Stimulated activated CD4-positive, alpha-beta T cell treated with anti-CD3 and anti-CD28 coated beads, Interleukin-12 subunit alpha, Interleukin-12 subunit beta, amount 100 ng/mL, for 48 hours (primary cell): Measurements from ENCODE around the gene ZXDC.

Experiments
- DNase-seq, 3 donors: peaks; one replicate each; pipeline ENCODE4 v3.0.0-alpha.2; 2020; ENCODE audit warnings: low read depth in 2 of 3, low spot score in 1 of 3

ZXDC gene

DNA sequence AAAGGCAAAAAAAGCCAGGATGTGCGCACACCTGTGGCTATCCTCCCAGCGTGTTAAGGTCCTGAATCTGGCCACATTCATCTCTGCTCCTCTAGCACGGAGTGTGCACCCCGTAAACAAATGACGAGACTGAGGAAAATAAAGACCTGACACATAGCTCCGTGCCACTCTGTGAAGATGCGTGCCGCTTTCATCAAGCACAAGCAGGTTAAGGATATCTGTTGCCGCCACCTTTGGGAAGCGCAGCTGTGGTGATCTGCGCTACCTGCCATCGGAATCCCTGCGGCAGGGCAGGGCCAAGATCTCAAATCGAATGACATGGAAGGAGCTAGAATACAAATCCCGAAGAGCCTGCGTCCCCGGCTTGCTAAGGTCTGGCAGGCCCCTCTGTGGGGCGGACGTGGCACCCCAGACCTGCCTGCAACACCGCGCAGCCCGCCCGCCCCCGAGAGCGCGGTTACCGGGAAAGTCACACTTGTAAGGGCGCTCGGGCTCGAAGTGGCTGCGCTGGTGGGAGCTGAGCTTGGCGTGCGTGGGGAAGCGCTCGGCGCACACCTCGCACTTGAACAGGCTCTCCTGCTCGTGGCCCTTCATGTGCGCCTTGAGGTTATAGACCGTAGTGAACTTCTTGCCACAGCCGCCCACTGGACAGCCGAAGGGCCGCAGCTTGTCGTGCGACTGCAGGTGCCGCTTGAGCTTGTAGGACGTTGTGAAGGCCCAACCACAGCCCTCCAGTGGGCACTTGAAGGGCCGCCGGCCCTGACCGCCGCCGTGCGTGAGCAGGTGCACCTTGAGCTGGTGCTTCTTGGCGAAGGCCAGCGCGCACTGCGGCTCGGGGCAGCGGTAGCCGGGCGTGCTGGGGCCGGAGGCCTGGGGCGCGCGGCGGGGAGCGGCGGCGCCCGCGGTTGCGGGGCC lies 936 bp downstream of the ZXDC start:
- peak; percentile 5 to 23 (median 15) for DNase-seq

DNA sequence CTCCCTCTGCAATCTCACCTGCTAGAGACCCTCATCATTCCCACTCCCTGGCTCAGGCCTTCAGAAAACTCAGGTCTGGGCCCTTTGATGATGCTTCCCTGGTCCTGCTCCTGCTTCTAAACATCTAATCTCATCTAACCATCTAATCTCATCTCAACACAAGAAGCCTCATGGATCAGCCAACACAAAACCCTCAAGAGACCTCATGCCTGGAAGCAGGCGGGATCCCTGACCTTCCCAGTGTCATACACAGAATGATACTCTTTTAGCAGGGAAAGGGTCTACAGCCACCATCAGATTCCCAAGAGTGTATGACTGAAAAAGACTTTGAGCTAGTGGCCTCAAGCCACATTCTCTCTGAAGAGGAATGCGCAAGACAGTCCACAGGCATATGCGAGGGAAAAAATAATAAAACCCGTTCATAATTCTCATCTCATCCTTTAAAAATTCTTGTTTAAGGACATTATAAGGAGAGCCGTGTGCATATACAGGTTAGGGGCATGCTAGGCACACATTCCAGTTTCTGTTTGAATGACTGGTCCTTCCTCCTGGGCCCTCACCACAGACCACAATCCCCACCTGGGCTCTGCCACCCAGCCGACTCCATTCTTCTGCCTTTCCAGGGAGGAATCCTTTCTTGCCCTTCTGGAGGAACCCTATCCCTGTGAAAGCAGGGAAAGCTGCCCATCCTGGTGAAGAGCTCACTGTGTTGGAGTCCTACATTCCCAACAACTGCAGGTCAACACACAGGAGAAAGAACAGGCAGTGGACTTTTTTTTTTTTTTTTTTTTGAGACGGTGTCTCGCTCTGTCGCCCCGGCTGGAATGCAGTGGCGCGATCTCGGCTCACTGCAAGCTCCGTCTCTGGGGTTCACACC lies 2.2 kb downstream of the ZXDC start:
- DNase-seq, result no peak

- DNase-seq, result no peak
Observed at GRCh38 chr3:126472277-126473006, 3.2 kb downstream of the ZXDC start.

DNA sequence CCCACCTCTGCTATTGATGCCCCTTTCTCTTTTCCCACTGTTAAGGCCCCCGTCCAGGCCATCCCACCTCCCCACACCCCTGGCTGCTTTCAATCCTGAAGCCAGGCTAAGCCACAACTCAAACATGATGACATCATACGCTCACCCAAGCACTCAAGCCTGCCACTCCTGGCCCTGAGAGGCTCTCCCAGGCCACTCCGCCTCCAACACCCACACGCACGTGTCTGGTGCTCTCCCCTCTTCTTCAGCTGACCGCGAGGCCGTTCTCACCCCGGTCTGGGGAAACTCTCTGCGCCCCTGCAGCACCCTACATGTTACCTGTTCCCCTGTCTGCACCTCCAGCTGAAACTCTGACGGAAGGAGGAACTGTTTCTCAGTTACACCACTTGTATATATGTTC lies 6.2 kb downstream of the ZXDC start:
- no peak for DNase-seq

GRCh38 chr3:126468028-126468891 lies 7.4 kb downstream of the ZXDC start:
- DNase-seq, result no peak

DNA sequence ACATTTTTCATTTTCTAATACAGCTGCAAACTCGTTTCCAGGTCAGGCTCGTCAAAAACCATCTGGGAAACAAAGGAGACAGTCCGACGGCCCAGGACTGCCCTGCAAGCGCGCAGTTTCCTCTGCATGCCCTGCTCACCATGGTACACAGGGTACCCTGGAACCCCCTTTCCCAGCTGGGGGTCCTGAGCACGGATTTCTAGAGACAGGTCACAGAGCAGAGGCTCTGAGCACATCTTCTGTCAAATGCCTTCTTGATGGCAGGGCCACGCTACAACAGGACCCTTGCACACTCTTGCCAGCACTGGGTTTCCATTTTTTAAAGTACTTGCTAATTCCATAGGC lies 8.1 kb downstream of the ZXDC start:
- DNase-seq, result no peak

DNA sequence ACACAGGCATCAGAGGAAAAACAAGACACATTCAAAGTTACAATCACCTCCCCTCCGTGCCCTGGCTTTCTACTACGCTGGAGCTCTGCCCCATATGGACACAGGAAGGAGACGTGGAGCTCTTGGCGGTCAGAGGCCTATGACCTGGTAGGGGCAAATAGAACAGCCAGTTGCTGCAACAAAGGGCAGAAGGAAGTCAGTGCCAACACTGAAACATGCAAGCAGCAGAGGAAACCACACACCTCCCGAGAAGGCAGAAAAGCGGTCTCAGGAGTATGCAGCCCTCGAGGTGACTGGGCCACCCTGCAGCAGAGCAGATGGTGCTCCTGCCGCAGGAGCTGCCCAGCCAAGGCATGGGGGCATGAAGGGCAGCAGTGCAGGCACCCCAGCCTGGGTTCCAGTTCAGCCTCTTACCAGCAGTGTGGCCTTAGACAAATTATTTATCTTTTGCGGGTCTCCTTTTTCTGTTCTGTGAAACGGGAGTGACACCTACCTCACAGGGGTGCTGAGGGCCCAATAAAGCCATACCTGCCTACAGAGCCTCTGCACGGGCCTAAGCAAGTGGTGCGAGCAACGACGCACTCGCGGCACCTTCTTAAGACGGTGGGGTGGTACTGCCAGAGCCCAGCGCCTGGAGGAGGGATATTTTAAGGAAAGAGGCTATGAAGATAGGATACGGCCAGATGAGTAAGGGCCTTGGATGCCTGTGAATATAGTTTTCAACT lies 8.6 kb downstream of the ZXDC start:
- DNase-seq, result no peak

GRCh38 chr3:126465928-126466544 lies 9.7 kb downstream of the ZXDC start:
- DNase-seq, result no peak

DNA sequence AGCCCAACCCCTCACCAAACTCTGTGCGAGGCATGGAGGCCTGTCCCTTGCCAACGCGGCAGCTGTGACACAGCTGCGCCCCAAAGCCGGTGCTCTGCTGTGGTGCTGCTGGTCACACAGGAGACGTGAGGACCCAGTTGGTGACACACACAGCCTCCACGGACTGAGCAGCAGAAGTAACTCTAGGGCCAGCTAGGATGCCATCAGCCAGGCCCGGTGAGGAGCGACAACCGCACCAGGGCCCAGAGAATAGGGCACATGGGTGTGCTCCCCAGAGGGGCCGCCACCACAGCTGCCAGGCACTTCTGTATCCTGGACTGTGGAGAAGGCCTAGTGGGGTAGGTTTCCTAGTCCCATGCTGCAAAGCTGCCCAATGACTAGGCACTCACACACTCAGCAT lies 10.7 kb downstream of the ZXDC start:
- no peak for DNase-seq

- no peak for DNase-seq
Observed at GRCh38 chr3:126464494-126464893, 11.2 kb downstream of the ZXDC start.

DNA sequence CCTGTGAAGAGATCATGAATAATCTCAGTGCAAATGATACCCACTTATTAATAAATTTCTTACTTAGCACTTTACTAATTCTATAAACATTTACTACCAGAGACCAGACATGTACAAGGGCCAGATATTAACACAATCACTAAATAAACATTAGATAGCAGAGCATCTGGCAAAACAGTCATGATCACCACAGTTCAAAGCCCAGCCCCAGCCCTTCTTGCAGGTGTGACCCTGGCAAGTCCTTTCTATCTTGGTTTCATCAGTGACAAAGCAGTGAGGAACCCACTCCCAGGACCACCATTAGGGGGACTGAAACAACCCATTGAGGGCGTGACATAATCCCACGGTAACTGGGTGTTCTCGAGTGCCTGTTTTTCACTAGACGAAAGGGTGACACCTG lies 11.6 kb downstream of the ZXDC start:
- no peak for DNase-seq

DNA sequence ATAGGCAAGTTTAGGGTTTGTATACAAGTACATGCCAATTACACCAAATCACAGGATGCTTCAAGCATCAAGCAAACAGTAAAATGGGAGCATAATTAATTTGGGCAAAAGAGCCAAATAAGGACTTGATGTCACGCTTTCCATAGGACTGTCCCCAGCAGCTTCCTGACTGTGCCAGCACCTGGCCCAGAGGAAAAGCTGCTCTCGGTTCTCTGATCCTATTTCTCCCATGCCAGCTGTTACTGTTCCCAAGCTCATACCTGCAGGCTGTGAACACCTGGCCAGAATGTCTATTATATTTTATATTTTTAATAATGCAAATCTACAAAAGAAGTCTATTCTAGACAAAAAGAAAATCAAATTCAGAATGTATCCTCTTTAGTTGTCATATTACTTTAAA lies 12.2 kb downstream of the ZXDC start:
- DNase-seq, result no peak

- no peak for DNase-seq
Observed at GRCh38 chr3:126461450-126462070, 14.1 kb downstream of the ZXDC start.

GRCh38 chr3:126460381-126460780 lies 15.3 kb downstream of the ZXDC start:
- no peak for DNase-seq

DNA sequence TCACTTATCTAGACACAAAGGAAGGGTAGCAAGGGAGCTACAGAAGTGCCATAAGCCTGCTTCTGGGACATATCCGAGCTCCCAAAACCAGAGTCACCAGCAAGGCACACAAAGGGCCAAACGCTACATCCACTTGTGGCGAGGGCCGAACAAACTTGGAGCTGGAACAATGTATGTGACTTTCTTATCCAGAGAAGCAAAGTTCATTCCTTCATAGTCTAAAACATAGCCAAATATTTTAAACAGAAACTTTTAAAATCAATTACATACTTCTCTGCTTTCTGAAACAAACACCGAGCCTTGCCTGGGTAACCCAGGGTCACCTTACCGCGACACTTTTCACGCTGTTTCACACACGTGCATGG lies 15.9 kb downstream of the ZXDC start:
- no peak for DNase-seq

- DNase-seq, result no peak
Observed at GRCh38 chr3:126459111-126459762, 16.5 kb downstream of the ZXDC start.

DNA sequence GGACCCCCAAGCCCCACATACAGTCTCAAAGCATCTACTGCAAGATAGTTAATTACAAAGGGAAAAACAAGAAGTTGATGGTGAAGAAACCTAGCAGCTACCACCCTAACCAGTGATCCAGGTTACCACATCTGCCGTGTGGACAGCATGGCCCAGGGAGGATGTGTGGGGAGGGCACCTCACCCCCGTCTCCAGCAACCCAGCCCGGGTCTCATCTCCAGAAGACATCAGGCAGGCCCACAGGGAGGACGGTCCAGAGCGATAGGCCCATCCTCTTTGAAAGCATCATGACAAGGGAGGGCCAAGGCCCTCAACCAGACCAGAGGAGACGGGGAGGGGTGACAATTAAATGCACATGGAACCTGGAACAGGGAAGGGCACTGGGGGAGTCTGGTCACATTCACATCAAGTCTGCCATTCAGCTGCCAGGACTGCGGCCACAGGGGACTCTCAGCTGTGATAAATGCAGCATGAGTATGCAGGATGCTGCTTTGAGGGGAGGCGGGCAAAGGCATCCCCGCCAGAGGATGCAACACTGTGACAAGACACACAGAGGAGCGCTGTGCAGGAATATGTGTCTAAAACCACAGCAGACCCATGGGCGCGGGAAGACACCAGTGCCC lies 18.8 kb downstream of the ZXDC start:
- no peak for DNase-seq

DNA sequence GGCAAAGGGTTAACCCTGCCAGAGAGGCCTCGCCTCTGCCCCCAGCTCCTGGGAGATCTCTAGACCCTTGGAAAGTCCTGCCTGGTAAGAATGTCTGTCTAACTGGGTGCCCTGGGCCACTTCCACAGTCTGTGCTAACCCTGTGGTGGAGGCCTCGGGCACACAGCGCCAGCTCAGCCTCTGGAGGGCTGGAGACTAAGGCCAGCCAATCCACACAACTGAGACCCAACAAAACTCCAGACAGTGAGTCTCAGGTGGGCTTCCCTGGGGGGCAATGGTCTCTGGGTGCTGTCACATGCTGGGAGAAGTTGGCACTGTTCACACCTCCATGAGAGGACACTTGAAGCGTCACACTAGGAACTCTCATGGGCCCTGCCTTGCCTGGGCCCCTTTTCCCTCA lies 19.5 kb downstream of the ZXDC start:
- DNase-seq, result no peak
